HepG2 (cell line): ENCODE measurements around the gene ZFR. TPM values are rescaled to one million over a fixed set of nuclear protein-coding genes. Genes with fewer than 3 reads are reported as not detected.

Source experiments
- BHLHE40 ChIP-seq: IDR thresholded peaks from 2 replicates; pipeline ENCODE4 v1.6.1; 2011; ENCODE audit warnings: low read length, improper control_type of control experiment
- CERS6 ChIP-seq: sonication (generic); formaldehyde crosslinking; IDR thresholded peaks from 2 replicates; pipeline ENCODE4 v1.5.0; 2020; ENCODE audit warnings: missing genetic modification reagents
- FOXK1 ChIP-seq: sonication (generic); formaldehyde crosslinking; IDR thresholded peaks from 2 replicates; pipeline ENCODE4 v1.4.0; 2020; ENCODE audit warnings: low read depth, missing genetic modification reagents, borderline replicate concordance
- IKZF4 ChIP-seq: sonication (generic); formaldehyde crosslinking; IDR thresholded peaks from 2 replicates; pipeline ENCODE4 v1.5.1; 2020; ENCODE audit warnings: borderline replicate concordance, mild to moderate bottlenecking, low read depth, missing genetic modification reagents; ENCODE audit errors: not compliant biosample characterization
- IRX3 ChIP-seq: sonication (generic); formaldehyde crosslinking; IDR thresholded peaks from 2 replicates; pipeline ENCODE4 v1.8.1; 2023; ENCODE audit warnings: mild to moderate bottlenecking, low read depth, missing genetic modification reagents, borderline replicate concordance
- JARID2 ChIP-seq: sonication (generic); formaldehyde crosslinking; IDR thresholded peaks from 2 replicates; pipeline ENCODE4 v1.8.1; 2023; ENCODE audit warnings: missing genetic modification reagents, inconsistent platforms; ENCODE audit not compliant: insufficient replicate concordance
- KLF6 ChIP-seq: IDR thresholded peaks from 2 replicates; pipeline ENCODE4 v1.8.0; 2016; ENCODE audit warnings: missing biosample characterization, missing genetic modification reagents
- MYNN ChIP-seq: sonication (generic); formaldehyde crosslinking; IDR thresholded peaks from 2 replicates; pipeline ENCODE4 v1.4.0; 2020; ENCODE audit warnings: mild to moderate bottlenecking, low read depth, missing genetic modification reagents
- MYPOP ChIP-seq: sonication (generic); formaldehyde crosslinking; IDR thresholded peaks from 2 replicates; pipeline ENCODE4 v1.8.1; 2023; ENCODE audit warnings: mild to moderate bottlenecking, moderate library complexity, missing genetic modification reagents
- MZF1 ChIP-seq: sonication (generic); formaldehyde crosslinking; IDR thresholded peaks from 2 replicates; pipeline ENCODE4 v1.8.1; 2023; ENCODE audit warnings: mild to moderate bottlenecking, missing genetic modification reagents, borderline replicate concordance
- YEATS2 ChIP-seq: sonication (generic); formaldehyde crosslinking; IDR thresholded peaks from 2 replicates; pipeline ENCODE4 v1.4.0; 2020; ENCODE audit warnings: missing genetic modification reagents, borderline replicate concordance
- ZKSCAN8 ChIP-seq: IDR thresholded peaks from 2 replicates; pipeline ENCODE4 v1.6.1; 2016; ENCODE audit warnings: borderline replicate concordance, missing genetic modification reagents, missing compliant biosample characterization
- ZNF160 ChIP-seq: sonication (generic); formaldehyde crosslinking; IDR thresholded peaks from 2 replicates; pipeline ENCODE4 v1.8.0; 2022; ENCODE audit warnings: mild to moderate bottlenecking, inconsistent platforms, missing genetic modification reagents
- ZNF225 ChIP-seq: sonication (generic); formaldehyde crosslinking; IDR thresholded peaks from 2 replicates; pipeline ENCODE4 v1.4.0; 2020; ENCODE audit warnings: mild to moderate bottlenecking, missing genetic modification reagents
- ZNF34 ChIP-seq: sonication (generic); formaldehyde crosslinking; IDR thresholded peaks from 2 replicates; pipeline ENCODE4 v1.4.0; 2020; ENCODE audit warnings: mild to moderate bottlenecking, missing genetic modification reagents, borderline replicate concordance
- ZNF550 ChIP-seq: sonication (generic); formaldehyde crosslinking; IDR thresholded peaks from 2 replicates; pipeline ENCODE4 v1.4.0; 2020; ENCODE audit warnings: mild to moderate bottlenecking, missing genetic modification reagents, borderline replicate concordance
- ZNF563 ChIP-seq: sonication (generic); formaldehyde crosslinking; IDR thresholded peaks from 2 replicates; pipeline ENCODE4 v1.8.0; 2022; ENCODE audit warnings: mild to moderate bottlenecking, moderate library complexity, missing genetic modification reagents
- ZNF614 ChIP-seq: IDR thresholded peaks from 2 replicates; pipeline ENCODE4 v1.6.1; 2018; ENCODE audit warnings: missing biosample characterization, missing genetic modification reagents, inconsistent platforms, borderline replicate concordance
- ZNF615 ChIP-seq: sonication (generic); formaldehyde crosslinking; IDR thresholded peaks from 2 replicates; pipeline ENCODE4 v1.5.0; 2020; ENCODE audit warnings: mild to moderate bottlenecking, missing genetic modification reagents, borderline replicate concordance
- ZNF724P ChIP-seq: sonication (generic); formaldehyde crosslinking; IDR thresholded peaks from 2 replicates; pipeline ENCODE4 v1.8.0; 2022; ENCODE audit warnings: missing genetic modification reagents, borderline replicate concordance
- ZNF772 ChIP-seq: sonication (generic); formaldehyde crosslinking; IDR thresholded peaks from 2 replicates; pipeline ENCODE4 v1.5.0; 2020; ENCODE audit warnings: mild to moderate bottlenecking, missing genetic modification reagents
- ZNF790 ChIP-seq: sonication (generic); formaldehyde crosslinking; IDR thresholded peaks from 2 replicates; pipeline ENCODE4 v1.8.0; 2022; ENCODE audit warnings: missing genetic modification reagents, mild to moderate bottlenecking, borderline replicate concordance
- polyA plus RNA-seq, 8 experiments: library from polyadenylated mRNA; depleted of rRNA in 3 of 8; stranded (reverse) in 7 of 8; unstranded in 1 of 8; fragments of >200 nt; fragmentation: Illumina TruSeq in 4 of 8; extraction: Trizol in 4 of 8; gene quantifications; 2 replicates each; pipeline versions ENCODE4 v1.2.1 to v1.2.3, GENCODE V29; 2011 to 2016; ENCODE audit warnings: low read depth in 4 of 8, missing spikeins in 1 of 8, mixed read lengths in 1 of 8; ENCODE audit not compliant: insufficient read depth in 1 of 8
- total RNA-seq, 5 experiments: library from RNA; depleted of rRNA; stranded (reverse); fragments of >200 nt; fragmentation: Illumina TruSeq; extraction: Trizol; gene quantifications; 2 replicates each; pipeline ENCODE4 v1.2.3, GENCODE V29; 2016; ENCODE audit warnings: low read depth in 1 of 5
- TF ChIP-seq, protein P1 (sequence below): sonication (generic); formaldehyde crosslinking; IDR thresholded peaks from 2 replicates; pipeline ENCODE4 v1.4.0; 2020; ENCODE audit warnings: missing genetic modification reagents
- TF ChIP-seq, protein P2 (sequence below): sonication (generic); formaldehyde crosslinking; IDR thresholded peaks from 2 replicates; pipeline ENCODE4 v1.8.0; 2022; ENCODE audit warnings: missing genetic modification reagents, low read depth, mild to moderate bottlenecking, borderline replicate concordance

ZFR gene
- total and polyA plus RNA-seq, 2 of the 13 experiments (the other 11 are each of a cell fraction or from before 2014, with no cell fraction given) = 89.0 to 92.8 TPM

GRCh38 chr5:32312595-32313332, 131.8 kb downstream of the ZFR start, which contains the start of gene MTMR12 (continued):
- no peak for TF ChIP-seq ZNF160 (CRISPR knock-in tag)
- peak; percentile 70 for TF ChIP-seq IKZF4 (CRISPR knock-in tag)
- TF ChIP-seq, protein P1, sequence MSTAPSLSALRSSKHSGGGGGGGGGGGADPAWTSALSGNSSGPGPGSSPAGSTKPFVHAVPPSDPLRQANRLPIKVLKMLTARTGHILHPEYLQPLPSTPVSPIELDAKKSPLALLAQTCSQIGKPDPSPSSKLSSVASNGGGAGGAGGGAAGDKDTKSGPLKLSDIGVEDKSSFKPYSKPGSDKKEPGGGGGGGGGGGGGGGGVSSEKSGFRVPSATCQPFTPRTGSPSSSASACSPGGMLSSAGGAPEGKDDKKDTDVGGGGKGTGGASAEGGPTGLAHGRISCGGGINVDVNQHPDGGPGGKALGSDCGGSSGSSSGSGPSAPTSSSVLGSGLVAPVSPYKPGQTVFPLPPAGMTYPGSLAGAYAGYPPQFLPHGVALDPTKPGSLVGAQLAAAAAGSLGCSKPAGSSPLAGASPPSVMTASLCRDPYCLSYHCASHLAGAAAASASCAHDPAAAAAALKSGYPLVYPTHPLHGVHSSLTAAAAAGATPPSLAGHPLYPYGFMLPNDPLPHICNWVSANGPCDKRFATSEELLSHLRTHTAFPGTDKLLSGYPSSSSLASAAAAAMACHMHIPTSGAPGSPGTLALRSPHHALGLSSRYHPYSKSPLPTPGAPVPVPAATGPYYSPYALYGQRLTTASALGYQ (CRISPR knock-in tag) = no peak
- TF ChIP-seq JARID2 = no peak
- no peak for TF ChIP-seq MYNN
- peak; percentile 39; the same call in 1 of the 2 replicates for TF ChIP-seq FOXK1 (CRISPR knock-in tag)
- TF ChIP-seq ZNF615 (CRISPR knock-in tag) = no peak
- TF ChIP-seq IRX3 = peak; percentile 70; the same call in 1 of the 2 replicates
- TF ChIP-seq MZF1 (CRISPR knock-in tag) = no peak
- no peak for TF ChIP-seq ZNF225 (CRISPR knock-in tag)
- TF ChIP-seq ZNF790 (CRISPR knock-in tag) = no peak; the same call in 1 of the 2 replicates
- TF ChIP-seq, protein P2, sequence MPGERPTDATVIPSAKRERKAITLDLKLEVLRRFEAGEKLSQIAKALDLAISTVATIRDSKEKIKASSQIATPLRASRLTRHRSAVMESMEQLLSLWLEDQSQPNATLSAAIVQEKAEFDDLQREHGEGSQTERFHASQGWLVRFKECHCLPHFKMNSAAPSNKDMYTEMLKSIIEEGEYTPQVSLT (CRISPR knock-in tag) = no peak
- TF ChIP-seq BHLHE40 = peak; percentile 82
- peak; percentile 51; the same call in 1 of the 2 replicates for TF ChIP-seq ZNF34 (CRISPR knock-in tag)
- TF ChIP-seq MYPOP (CRISPR knock-in tag) = 0 out of 2 replicates have a peak, but pooled peaks have one; percentile 13
- TF ChIP-seq ZNF550 (CRISPR knock-in tag) = no peak
- TF ChIP-seq ZKSCAN8 = no peak
- peak; percentile 19; the same call in 1 of the 2 replicates for TF ChIP-seq KLF6 (CRISPR knock-in tag)
- TF ChIP-seq CERS6 = no peak
- TF ChIP-seq YEATS2 (CRISPR knock-in tag) = peak; percentile 53; the same call in 1 of the 2 replicates
- TF ChIP-seq ZNF563 (CRISPR knock-in tag) = peak; percentile 70; the same call in 1 of the 2 replicates
- peak; percentile 24; the same call in 1 of the 2 replicates for TF ChIP-seq ZNF772
- no peak for TF ChIP-seq ZNF614 (CRISPR knock-in tag)
- no peak for TF ChIP-seq ZNF724P (CRISPR knock-in tag)
